Endometrium (tissue), 2 donors: ENCODE results near the gene CRHR1.

Source experiments
- FAIRE-seq: peaks from 2 replicates; lab custom pipeline; 2012; peaks lifted over from hg19 to GRCh38; lab: Jason Lieb, UNC
- donor health status: control.
- donor health status: control.

CRHR1 gene

GRCh38 chr17:45869676-45870341, 85.7 kb downstream of the CRHR1 start:
- no peak for FAIRE-seq

DNA sequence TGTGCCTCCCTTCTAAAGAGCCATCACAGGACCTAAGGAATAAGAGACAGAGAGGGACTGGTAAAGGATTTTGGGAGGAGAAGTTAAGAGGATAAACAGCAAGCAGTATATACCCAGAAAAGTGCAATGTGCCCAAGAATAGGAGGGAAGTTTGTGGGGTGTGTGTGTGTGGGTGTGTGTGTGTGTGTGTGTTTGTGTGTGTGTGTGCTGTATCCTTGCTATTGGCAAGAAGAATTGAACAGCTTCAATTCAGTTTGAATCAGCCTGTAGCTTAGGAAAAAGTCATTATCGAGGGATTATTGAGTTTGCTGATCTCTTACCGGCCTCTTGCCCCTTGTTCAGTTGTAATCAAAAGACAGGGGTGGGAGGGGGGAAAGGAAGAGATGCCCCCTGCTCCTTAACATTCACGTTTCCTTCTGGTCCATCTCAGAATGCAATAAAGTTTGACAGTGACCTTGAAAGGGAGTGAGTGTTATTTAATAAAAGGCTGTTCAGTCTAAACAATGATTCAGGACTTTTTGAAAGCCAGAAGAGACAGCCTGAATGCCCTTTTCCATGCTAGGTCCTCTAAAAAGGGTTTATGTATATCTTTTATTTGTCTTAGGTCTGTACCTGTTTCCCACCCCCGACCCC, 86.3 kb downstream of the CRHR1 start:
- FAIRE-seq, result no peak

DNA sequence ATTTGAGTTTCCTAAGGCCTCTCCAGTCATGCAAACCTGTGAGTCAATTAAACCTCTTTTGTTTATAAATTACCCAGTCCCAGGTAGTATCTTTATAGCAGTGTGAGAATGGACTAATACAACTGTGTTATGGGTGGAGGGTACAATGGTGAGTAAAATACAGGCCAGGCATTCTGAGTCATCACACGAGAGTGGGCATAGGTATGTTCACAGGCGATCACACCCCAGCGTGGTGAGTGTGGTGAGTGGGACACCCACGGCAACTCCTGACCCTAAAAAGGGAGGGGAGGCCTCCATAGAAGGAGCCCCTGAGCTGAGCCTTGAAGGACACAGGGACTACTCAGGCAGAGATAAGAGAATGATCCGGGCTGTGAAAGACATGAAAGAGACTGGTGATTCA, 87.6 kb downstream of the CRHR1 start:
- FAIRE-seq, result no peak

DNA sequence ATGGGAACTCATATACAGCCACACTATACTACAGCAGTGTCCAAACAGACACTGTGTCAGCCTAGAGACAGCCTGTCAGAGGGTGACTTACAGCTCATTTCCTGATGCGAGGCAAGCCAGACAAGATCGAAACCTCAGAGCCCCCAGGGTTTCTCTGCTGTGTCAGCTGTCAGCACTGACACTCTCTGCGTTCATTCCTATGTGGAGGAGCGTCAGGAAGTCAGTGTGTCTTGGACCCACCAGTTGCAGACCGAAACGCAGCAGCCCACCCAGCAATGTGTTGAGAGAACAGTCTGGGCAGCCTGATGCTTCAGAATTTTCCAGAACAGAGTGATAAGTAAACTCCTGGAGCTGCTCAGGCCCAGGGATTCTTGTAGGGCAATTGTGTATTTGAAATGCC, 89.6 kb downstream of the CRHR1 start:
- no peak for FAIRE-seq

DNA sequence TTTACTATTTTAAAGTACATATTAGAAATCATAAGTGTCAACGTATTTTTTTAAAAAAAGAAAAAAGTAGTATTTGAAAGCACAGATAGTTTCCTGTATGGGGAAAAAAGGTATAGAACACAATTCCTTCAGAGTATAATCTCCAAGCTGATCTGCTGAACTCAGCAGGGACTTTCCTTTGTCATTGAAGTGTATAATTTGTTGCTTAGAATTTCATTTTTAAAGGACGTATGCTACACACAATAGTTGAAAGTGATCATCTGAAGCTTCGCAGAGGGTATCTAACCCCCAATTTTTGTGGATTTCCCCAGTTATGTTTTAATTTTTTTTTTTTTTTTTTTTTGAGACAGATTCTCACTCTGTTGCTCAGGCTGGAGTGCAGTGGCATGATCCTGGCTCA, 90.0 kb downstream of the CRHR1 start:
- FAIRE-seq, result no peak

DNA sequence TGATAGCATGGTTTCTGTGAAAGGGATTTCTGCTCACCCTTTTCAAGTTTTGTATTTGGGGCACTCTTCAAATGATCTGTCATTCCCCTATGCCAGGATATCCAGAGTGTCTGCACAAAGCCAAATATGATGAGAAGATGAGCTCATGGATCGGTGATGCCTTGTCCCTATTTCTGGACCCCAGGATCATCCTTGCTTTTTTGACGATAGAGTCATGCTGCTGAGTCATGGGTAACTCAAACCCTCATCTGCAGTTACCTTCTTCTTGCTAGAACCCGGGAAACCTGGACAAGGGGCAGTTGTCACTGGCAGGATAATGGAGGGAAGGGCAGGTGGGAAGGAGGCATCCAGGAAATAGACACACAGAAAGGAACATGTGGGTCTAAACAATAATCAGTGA, 92.4 kb downstream of the CRHR1 start:
- no peak for FAIRE-seq

DNA sequence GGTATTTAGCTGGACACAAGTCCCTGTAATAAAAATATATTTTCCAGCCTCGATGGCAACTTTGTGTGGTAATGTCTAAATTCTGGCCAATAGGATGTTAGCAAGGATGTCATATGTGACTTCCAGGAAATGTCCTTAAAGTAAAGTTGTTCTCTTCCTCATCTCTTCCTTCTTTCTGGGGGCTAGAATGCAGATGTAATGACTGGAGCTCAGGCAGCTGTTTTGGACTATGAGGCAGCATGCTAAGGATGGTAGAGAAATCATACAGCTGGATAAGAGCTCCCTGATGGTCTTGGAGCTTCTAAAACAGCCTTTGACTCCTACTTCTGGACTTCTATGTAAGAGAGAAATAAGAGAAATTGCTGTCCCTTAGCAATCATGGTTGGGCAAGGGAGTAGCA, 93.3 kb downstream of the CRHR1 start:
- no peak for FAIRE-seq

DNA sequence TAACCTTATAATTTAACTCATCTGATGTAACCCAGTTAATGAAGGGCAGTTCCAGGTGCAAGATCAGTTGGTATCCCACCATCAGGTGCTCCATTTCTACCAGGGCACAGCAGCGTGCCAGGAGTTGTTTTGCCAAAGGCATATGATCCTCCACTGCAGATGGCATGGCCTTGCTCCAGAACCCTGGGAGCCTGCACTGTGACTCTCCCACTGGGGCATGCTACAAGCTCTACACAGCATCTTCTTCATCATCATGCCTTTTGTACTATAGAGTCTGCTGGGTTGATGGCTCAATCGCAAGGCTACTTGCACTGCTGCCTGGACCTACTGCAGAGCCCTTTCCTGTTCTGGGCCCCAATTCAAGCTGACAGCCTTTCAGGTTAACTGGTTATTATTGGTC, 98.9 kb downstream of the CRHR1 start:
- FAIRE-seq, result no peak
